Stimulated activated CD8-positive, alpha-beta memory T cell treated with anti-CD3 and anti-CD28 coated beads, Interleukin-7, amount 100 ng/mL, for 24 hours (primary cell): ENCODE results near the gene DRD4.
"Not testable (repeated sequence)": the region's sequence is repeated elsewhere in the genome, so short reads cannot be mapped to it uniquely, and the experiment has no call there.

Source experiments
- DNase-seq: peaks from one replicate; pipeline ENCODE4 v3.0.0-alpha.2; 2020; ENCODE audit warnings: low read depth

Gene DRD4

DNA sequence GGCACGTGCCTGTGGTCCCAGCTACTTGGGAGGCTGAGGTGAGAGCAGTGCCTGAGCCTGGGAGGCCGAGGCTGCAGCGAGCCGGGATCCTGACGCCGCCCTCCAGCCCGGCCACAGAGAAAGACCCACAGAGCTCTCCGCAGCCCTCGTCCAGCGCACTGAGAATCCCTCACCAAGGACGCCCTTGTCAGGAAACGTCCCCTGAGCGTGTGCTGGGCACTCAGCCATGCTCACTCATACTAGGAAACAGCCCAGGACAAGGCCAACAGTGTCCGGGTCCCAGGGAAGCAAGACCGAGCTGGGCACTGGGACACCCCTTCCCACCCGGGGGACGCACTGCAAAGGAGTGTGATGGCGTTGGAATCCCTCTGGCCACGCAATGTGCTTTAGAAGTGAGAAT, 43.4 kb downstream of the DRD4 start:
- no peak for DNase-seq

DNA sequence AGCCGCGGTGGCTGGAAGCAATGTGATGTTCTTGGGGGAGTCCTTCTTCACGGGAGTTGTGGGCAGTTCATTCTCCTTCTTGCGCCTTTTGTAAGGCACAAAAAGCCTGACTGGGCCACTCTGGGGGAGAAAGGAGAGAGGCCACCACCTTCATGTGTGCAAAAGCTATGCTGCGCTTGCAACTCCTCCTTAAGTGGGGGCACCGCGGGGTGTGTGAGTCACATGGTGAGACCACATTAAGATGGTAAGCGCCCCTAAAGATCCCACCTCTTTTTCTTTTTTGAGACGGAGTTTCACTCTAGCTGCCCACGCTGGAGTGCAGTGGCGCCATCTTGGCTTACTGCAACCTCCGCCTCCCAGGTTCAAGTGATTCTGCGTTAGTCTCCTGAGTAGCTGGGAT, 43.9 kb downstream of the DRD4 start:
- no peak for DNase-seq

DNA sequence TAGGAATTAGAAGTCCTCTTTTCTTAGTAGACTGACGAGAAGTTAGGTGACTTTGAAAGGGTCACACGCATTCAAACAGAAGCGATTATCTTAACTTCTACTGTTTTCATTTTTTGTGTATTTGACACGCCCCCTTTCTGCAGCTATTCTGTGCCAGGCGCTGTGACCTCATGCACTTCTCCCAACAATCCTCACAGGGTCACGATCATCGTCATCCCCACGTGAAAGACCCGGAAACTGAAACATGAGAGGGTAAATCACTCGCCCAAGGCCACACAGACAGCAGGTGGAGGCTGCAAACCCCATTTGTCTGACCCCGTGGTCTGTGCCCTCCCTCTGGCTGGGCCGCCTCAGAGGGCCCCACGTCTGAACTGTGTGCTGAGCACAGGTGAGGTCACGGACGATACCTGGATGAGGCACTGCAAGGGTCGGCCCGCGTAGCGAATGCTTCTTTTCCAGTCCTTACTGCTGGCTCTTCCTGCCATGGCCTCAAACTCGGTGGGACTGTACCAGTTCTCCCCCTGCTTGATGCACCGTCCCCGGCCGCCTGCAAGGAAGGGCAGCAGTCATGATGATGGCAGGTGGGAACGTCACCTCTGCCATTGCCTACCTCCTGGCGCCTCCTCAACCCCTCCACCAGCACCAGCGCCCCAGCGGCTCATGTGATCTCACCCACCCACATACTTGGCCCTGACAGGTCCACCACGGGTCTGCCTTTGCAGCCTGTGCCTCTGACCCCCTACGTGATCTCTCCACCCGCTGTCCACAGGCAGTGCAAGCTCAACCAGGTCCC, 49.6 kb downstream of the DRD4 start:
- no peak for DNase-seq

- no peak for DNase-seq
These were observed 50.7 kb downstream of the DRD4 start for GRCh38 chr11:687751-688150.

- no peak for DNase-seq
These were observed 51.6 kb downstream of the DRD4 start for GRCh38 chr11:688681-689080.

DNA sequence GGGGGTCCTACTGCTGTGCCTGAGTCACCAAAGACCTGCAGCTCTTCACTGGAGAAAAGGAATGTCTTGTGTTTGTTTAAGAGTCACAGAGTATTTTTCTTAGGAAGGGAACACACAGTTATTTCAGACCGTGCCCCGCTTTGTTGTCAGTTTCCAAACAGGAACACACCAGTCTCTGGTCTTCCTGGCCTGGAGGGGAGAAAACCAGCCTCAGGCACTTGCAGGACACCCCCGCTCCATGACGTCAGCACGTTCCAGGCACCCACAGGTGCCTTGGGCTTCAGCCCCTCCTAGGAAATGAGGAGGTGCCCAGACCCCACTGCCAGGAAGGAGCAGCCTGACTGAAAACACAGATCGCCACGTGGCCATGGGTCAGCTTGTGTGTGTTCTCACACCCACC, 52.6 kb downstream of the DRD4 start:
- no peak for DNase-seq

DNA sequence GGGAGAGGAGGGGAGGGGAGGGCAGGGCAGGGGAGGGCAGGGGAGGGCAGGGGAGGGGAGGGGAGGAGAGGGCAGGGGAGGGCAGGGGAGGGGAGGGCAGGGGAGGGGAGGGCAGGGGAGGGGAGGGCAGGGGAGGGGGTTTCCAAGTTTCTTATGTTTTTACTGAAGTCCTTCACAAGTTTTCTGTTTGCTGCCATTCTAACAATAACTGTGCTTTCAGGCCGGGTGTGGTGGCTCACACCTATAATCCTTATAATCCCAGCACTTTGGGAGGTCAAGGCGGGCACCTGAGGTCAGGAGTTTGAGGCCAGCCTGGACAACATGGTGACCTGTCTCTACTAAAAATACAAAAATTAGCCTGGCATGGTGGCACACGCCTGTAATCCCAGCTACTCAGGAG, 53.2 kb downstream of the DRD4 start:
- not testable (repeated sequence) for DNase-seq
